Heart left ventricle (tissue), 13 donors: Measurements from ENCODE around the gene FBXO15.

Experiments
- CTCF ChIP-seq, 12 donors: fragments of 200-600 bp; sonication (generic) in 4 of 12; IDR thresholded peaks; one replicate each; pipeline versions ENCODE4 v1.5.0 to v1.8.0; 2018 to 2022; ENCODE audit warnings: antibody characterized with exemption in 12 of 12, mild to moderate bottlenecking in 5 of 12
- POLR2A ChIP-seq, 2 donors: fragments of 450-650 bp; IDR thresholded peaks; one replicate each; pipeline ENCODE4 v1.6.1; 2017; ENCODE audit warnings: antibody characterized with exemption in 2 of 2, mild to moderate bottlenecking in 2 of 2, moderate library complexity in 2 of 2
- donor health status: ischemic (EF 13 %, LVEDD 7.1; RV severe dilation, severe dysfunction).
- donor health status: DM: no; HTN: yes; CAD: no.
- donor health status: DM: no; HTN: no; CAD: no.
- donor health status: ischemic (EF 25% LVEDD 6.9; RV normal size, moderate dysfunction).
- donor health status: ischemic (EF 25% LVEDD 5.7; RV mildly dilated, moderate dysfunction).
- donor health status: ischemic (EF 35%, LVEDD 5.7; RV mildly dilated, moderate dysfunction).
- donor health status: nonischemic (EF 11% LVEDD 7.7; RV severe dilation, severe dysfunction).
- donor health status: DM: yes; HTN: yes; CAD: no.
- donor health status: PGD.
- donor health status: ischemic (EF 29% LVEDD 5.4; RV normal size, mild dysfunction).
- donor health status: nonischemic (EF 23%, LVEDD 6.1; RV moderate dilation, normal function).

DNA sequence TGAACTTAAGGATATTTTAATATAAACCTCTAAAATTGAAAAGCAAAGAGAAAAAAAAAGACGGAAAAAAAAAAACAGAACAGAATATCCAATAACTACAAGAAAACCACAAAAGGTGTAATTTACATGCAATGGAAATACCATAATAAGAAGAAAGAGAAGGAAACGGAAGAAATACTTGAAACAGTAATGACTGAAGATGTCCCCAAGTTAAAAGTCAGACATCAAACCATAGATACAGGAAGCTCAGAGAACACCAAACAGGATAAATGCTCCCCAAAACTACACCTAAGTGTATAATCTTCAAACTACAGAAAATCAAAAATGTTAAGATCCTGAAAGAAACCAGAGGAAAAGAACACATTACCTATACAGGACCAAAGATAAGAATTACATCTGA lies 39.2 kb downstream of the FBXO15 start:
- TF ChIP-seq CTCF (IDR thresholded peaks at IDR 0.05) = no peak
- no peak for TF ChIP-seq POLR2A (IDR thresholded peaks at IDR 0.05)
